GM06990 (cell line): ENCODE results near the gene FAM234B.
A peak's percentile ranks its signal among the peaks of the same experiment; 100 is the strongest.

Source experiments
- DNase-seq: peaks from one replicate; pipeline ENCODE4 v3.0.0-alpha.2; 2011; ENCODE audit not compliant: insufficient read length; ENCODE audit errors: extremely low read depth
- H3K27me3 ChIP-seq: replicated peaks from 2 replicates; pipeline ENCODE4 v1.6.0; 2011; ENCODE audit warnings: low read length; ENCODE audit not compliant: control insufficient read depth, insufficient read depth
- H3K36me3 ChIP-seq: 2 replicates; pipeline ENCODE4 v1.5.1; 2011; ENCODE audit warnings: low read length; ENCODE audit not compliant: control insufficient read depth, insufficient read depth
- H3K4me3 ChIP-seq: replicated peaks from 2 replicates; pipeline ENCODE4 v1.5.1; 2011; ENCODE audit warnings: low read depth, mild to moderate bottlenecking, control low read depth, low read length
- TF ChIP-seq, protein P1 (sequence below): IDR thresholded peaks from 2 replicates; pipeline ENCODE4 v1.5.1; 2011; ENCODE audit warnings: low read length, control low read depth, mild to moderate bottlenecking, inconsistent platforms; ENCODE audit not compliant: insufficient read depth, poor library complexity, severe bottlenecking

The FAM234B gene

DNA sequence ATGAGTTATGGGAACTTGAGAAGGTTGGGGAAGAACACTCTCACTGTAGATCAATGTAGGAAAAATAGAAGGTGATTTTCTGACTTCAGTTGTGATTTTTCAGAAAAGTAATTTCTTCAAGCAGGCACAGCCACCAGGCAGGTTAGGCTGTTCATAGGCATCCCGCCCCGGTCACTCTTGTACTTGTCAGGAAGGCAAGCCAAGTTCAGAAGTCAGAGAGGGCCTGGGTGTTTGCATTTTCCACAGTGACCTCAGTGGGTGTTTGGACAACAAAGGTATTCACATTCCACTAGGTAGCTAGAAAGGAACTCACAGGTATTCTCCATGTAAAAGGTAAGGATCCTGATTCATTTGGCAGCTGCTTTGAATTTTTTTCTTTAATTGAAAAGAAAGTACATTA lies 3.0 kb upstream of the FAM234B start:
- Histone ChIP-seq H3K4me3 (no peak overlapping the region), H3K36me3 (no peaks in the 10 kb centered on the region), H3K27me3 (peaks cover 1% of the 10 kb centered on the region; the same call in 1 of the 2 replicates)
- TF ChIP-seq, protein P1, sequence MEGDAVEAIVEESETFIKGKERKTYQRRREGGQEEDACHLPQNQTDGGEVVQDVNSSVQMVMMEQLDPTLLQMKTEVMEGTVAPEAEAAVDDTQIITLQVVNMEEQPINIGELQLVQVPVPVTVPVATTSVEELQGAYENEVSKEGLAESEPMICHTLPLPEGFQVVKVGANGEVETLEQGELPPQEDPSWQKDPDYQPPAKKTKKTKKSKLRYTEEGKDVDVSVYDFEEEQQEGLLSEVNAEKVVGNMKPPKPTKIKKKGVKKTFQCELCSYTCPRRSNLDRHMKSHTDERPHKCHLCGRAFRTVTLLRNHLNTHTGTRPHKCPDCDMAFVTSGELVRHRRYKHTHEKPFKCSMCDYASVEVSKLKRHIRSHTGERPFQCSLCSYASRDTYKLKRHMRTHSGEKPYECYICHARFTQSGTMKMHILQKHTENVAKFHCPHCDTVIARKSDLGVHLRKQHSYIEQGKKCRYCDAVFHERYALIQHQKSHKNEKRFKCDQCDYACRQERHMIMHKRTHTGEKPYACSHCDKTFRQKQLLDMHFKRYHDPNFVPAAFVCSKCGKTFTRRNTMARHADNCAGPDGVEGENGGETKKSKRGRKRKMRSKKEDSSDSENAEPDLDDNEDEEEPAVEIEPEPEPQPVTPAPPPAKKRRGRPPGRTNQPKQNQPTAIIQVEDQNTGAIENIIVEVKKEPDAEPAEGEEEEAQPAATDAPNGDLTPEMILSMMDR = no peak
- DNase-seq = no peak

DNA sequence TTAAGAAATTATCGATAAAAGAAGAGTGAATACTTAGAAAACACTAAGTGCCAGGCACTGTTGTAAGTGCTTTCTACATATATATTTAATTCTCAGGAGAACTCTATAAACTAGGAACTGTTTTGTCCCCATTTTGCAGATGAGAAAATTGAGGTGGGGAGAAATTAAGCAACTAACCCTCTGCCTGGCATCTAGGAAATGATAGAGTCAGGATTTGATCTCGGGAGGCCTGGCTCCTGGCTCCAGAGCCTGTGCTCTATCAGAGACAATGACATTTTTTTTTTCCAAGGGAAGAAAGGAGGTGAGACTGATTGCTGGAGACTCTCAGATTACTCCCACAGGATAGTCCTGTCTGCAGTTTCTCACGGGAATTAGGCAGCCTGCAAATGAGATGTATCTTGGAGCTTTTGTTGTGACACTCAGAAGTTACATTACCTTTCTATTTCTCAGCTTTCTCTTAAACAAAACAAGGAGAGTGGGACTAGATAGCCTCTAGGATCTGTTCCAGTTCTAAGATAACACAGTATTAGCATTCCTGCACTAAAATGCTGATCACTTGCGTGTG lies 1.4 kb upstream of the FAM234B start:
- Histone ChIP-seq H3K4me3 (no peak overlapping the region), H3K27me3 (peaks cover 1% of the 10 kb centered on the region; the same call in 1 of the 2 replicates), H3K36me3 (no peaks in the 10 kb centered on the region)
- TF ChIP-seq, protein P1 = no peak
- no peak for DNase-seq

GRCh38 chr12:13044906-13045299 lies 722 bp downstream of the FAM234B start:
- Histone ChIP-seq H3K36me3 (no peaks in the 10 kb centered on the region), H3K27me3 (peaks cover 1% of the 10 kb centered on the region; the same call in 1 of the 2 replicates), H3K4me3 (peak overlapping the region; percentile 83)
- no peak for DNase-seq
- TF ChIP-seq, protein P1 = no peak

DNA sequence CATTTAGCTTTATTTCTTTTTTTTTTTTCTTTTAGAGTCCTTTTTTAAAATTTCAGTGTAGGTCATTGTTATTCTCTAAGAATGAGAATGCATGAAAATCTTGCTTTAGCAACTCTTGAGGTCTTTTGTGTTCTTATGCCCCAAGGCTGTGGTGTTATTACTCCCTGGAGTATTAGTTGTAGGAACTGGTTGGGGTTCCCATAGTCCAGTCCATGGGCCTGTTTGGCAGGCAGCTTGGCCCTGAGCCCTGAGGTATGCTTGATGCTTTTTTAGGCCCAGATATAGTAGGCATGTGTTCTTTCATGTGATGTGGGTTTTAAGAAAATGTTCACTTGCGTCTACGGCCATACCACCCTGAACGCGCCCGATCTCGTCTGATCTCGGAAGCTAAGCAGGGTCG lies 1.6 kb downstream of the FAM234B start:
- TF ChIP-seq, protein P1 = no peak
- no peak for DNase-seq
- Histone ChIP-seq H3K4me3 (no peak overlapping the region), H3K36me3 (no peaks in the 10 kb centered on the region), H3K27me3 (peaks cover 1% of the 10 kb centered on the region; the same call in 1 of the 2 replicates)

- Histone ChIP-seq H3K27me3 (peaks cover 1% of the 10 kb centered on the region; the same call in 1 of the 2 replicates), H3K4me3 (no peak overlapping the region), H3K36me3 (no peaks in the 10 kb centered on the region)
- DNase-seq = no peak
- TF ChIP-seq, protein P1 = no peak
Measured at GRCh38 chr12:13046964-13047363, 2.8 kb downstream of the FAM234B start.

DNA sequence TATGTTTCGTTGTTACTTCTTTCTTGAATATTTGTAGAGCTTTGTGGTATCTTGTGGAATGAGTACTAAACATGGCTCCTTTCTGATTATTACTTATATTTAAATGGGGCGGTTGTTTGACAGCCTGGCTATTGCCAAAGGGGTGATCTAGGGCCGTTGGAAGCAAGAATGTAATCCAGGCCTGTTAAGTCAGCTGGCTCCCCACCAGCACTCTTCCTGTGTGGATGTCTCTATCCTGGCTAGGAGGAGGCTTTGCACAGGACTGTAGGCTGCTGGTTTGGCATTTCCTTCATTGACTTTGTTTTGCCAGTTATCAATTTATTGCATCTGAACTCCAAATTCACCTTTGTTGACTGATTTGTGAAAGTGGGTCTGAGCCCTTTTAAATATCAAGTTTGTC lies 5.6 kb downstream of the FAM234B start:
- TF ChIP-seq, protein P1 = no peak
- no peak for DNase-seq
- Histone ChIP-seq H3K4me3 (no peak overlapping the region), H3K27me3 (no peaks in the 10 kb centered on the region), H3K36me3 (no peaks in the 10 kb centered on the region)
